Stimulated activated CD4-positive, alpha-beta T cell treated with anti-CD3 and anti-CD28 coated beads, Interleukin-15, amount 100 ng/mL, for 48 hours (primary cell): Measurements from ENCODE around the gene CHCHD6.

ENCODE experiments used
- DNase-seq, 2 donors: peaks; one replicate each; pipeline ENCODE4 v3.0.0-alpha.2; 2020; ENCODE audit warnings: low read depth in 2 of 2

Gene CHCHD6

GRCh38 chr3:126704494-126705214 is 614 bp downstream of the CHCHD6 start:
- no peak for DNase-seq

DNA sequence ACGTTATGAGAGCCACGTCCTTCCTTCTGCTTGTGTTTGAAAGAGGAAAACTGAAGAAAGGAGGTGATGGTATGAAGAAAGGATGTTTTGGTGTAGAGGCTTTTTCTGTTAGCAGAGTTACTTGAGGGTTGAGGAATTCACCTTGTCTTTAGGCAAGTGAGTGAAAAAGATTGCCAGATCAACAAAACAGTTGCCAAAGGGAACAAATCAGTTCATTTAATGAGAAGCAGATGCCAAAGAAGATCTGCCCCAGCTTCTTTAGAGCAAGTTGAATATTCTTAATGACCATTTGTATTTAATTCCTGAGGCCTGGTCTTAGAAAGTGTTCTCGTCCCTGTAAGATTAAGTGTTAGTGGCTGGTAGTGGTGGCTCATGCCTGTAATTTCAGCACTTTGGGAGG is 2.6 kb downstream of the CHCHD6 start:
- no peak for DNase-seq

DNA sequence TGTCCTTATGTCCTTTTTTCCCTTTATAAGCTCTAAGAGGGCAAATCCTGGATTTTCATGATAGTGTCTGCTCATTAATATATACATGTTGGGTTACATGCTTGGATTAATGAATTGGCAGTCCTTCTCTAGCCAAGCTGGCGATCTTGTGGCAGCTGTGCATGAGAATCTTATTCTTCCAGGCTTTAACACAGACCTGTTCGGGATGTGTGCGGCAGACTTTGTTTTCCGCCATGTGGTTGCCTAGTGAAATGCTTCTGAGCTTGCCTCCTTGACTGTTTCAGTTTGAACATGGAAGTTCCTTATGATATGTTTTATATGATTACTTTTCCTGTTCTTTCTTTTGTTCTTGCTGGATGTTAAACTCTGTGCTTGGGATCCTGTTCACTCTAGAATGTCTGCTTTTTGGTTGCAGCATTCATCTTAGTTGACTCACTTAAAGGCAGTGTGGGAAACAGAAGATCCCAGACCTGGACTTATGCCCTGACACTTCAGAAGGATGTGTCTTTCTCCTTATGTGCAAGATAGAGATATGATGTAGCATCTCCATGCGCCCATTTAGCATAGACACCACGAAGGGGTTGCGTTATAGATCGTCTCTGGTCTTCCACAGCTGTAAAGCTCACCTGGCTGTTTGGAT is 7.2 kb downstream of the CHCHD6 start:
- no peak for DNase-seq

DNA sequence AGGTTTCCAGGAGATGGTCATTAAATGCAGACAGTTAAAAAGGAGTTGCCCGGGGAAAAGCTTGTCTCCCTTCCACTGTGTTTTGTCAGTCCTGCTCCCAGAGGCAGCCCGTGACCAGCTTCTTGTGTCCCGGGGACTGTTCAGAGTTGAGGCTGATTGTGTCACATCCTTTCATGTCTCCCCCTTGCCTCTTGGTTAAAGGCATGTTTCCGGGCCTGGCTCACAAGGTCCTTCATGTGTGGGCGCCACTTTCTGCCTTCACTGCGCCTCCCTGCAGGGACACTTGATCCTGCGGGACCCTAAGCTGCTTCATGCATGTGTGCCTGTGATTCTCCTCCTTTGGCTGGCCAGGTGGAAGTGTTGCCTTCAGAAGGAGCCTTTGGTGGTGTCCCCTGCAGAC is 9.2 kb downstream of the CHCHD6 start:
- DNase-seq: no peak

DNA sequence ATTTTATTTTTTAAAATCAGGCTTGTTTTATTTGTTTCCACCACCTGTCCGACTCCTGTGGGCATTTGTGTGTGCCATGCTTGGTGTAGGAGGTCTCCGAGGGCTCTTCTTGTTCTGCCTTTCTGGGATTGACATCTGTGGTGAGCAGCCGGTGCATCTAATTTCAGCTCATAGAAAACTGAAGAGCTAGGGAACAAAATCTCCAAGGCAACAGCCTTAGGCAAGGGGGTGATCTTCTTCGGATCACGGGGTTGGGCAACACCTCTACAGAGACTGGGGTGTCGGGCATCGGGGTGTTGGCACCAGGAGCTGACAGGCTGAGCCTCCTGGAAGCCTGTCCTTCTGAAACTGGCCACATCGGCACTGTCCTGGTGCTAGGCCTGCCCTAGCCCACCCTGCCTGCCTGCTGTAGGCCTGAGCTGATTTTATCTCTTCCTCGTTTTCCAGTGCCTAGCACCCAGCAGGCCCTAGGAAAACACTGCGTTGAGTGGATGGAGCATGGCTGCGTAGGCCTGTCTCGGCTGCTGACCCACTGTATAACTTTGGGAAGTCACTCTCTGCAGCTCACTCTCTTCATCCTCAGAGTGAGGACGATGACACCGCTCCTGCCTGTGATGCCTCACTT is 10.3 kb downstream of the CHCHD6 start:
- no peak for DNase-seq

GRCh38 chr3:126714921-126715320 is 10.9 kb downstream of the CHCHD6 start:
- DNase-seq: no peak

- DNase-seq: no peak
Measured at GRCh38 chr3:126715432-126715831, 11.4 kb downstream of the CHCHD6 start.

GRCh38 chr3:126716057-126716456 is 12.0 kb downstream of the CHCHD6 start:
- no peak for DNase-seq

GRCh38 chr3:126718561-126719445 is 14.8 kb downstream of the CHCHD6 start:
- DNase-seq: no peak

- DNase-seq: no peak
Measured at GRCh38 chr3:126720596-126720995, 16.6 kb downstream of the CHCHD6 start.

DNA sequence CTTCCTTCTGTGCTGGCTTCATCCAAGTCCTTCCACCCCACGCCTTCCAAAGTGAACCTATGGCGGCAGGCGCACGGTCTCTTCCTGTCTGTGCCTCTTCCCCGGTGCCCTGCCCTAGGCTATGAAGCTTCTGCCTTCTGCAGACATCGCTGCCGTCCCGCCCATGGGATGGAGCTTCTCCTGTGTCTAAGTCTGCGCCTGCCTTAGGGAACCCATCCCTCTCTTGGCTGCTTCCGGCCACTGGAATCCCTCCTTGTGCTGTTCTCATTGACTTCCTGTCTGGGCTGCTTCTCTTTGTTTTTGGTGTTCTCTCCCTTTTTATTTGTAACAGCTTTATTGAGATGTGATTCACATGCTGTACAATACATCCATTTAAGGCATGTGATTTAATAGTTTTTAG is 17.2 kb downstream of the CHCHD6 start:
- no peak for DNase-seq

GRCh38 chr3:126723237-126723636 is 19.2 kb downstream of the CHCHD6 start:
- no peak for DNase-seq

- no peak for DNase-seq
Measured at GRCh38 chr3:126723801-126724200, 19.8 kb downstream of the CHCHD6 start.

- DNase-seq: no peak
Measured at GRCh38 chr3:126728680-126729079, 24.6 kb downstream of the CHCHD6 start.

- DNase-seq: no peak
Measured at GRCh38 chr3:126730376-126730775, 26.3 kb downstream of the CHCHD6 start.

DNA sequence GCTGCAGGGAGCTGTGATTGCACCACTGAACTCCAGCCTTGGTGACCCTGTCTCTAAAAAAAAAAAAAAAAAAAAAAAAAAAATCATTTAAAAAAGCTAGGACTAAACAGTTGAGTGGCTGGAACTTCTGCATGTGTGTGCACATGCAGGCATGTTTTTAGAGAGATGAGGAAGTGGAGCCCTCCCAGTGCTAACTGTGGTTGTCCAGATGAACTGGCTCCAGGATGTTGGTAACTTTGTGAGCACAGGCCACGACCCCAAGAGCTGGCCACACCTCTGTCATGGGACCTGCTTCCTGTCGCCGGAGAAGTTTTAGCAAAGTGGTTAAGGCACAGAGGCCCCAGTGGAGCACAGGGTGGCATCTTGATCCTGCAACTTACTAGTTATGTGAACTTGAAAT is 27.0 kb downstream of the CHCHD6 start:
- DNase-seq: no peak

- no peak for DNase-seq
Measured at GRCh38 chr3:126732281-126733060, 28.4 kb downstream of the CHCHD6 start.

GRCh38 chr3:126733061-126733430 is 29.0 kb downstream of the CHCHD6 start:
- no peak for DNase-seq

- no peak for DNase-seq
Measured at GRCh38 chr3:126734106-126734723, 30.2 kb downstream of the CHCHD6 start.

GRCh38 chr3:126737527-126737926 is 33.5 kb downstream of the CHCHD6 start:
- no peak for DNase-seq

DNA sequence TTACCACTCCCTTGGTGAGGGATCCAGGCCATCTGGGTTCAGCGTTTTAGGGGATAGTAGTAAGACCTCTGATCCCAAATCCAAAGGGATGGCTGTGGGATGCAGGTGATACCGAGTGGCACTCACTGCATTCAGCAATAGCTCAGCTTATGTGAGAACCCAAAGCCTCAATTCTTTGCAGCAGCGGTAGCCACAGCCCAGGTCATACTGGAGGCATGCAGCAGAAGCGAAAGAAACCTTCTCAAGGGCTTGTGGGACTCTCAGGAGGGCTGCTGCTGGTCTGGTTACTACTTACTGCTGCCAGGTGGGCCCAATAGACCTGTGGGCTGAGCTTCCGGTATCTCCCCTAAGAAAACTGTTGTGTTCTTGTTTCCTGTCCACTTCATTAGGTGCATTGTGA is 38.0 kb downstream of the CHCHD6 start:
- no peak for DNase-seq
